Hematopoietic multipotent progenitor cell treated with erythropoietin and hydrocortisone succinate and interleukin-3 and kit ligand, for 4 days (in vitro differentiated cells): Measurements from ENCODE around the gene UBP1.
"Not testable (repeated sequence)": the region's sequence is repeated elsewhere in the genome, so short reads cannot be mapped to it uniquely, and the experiment has no call there.

ENCODE experiments used
- DNase-seq: peaks from one replicate; pipeline ENCODE4 v3.0.0-alpha.2; 2015

Gene UBP1

DNA sequence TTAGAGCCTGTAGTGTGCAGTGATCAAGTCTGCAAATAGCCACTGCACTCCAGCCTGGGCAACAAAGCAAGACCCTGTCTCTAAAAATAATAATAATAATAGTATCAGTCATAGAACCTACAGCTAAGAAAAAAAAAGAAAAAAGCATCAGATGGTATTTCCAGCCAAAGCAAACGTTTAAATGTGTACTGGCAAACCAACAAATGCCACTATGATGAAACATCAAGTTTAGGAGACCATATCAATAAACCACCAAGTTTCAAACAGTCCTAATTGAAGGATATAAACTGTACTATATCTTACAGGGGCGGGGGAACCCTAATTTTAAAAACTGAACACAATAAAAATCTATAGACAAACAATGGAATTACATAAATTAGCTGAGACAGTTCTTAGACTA lies 6.4 kb downstream of the UBP1 start:
- DNase-seq = no peak

DNA sequence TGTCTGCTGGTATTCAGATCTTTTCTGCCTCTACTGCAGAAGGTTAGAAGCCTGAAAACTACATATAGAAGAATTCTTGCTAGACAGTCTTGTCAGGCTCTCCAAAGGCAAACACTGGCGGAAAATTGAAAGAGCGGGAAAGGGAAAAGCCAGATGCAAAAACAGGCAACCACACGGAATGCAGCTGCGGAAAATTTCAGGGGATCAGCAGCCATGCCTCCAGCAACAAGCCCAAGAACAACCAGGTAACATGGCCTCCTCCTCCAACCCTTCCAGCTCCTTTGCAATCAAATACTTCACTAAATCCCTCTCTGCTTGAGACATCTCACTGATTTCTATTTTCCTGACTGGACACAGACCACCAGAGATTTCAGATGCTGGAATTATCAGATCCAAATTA lies 9.6 kb downstream of the UBP1 start:
- DNase-seq = no peak

DNA sequence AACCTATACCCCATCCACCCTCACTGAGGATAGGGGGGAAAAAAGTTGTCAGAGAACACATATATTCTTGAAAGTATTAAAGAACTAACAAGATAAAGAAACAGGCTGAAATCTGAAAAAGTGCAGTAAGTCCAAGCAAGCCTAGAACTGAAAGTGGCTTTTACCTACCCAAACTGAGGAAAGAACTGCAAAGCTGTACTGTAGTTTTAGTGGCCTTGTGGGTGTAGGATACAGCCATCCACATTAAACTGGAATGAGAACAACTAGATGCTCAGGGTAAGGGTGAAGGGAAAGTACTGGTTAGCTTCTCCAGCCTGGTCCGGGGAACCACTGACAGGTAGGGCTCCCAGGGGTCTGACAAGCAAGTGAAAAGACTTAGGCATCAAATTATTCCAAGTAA lies 10.1 kb downstream of the UBP1 start:
- no peak for DNase-seq

DNA sequence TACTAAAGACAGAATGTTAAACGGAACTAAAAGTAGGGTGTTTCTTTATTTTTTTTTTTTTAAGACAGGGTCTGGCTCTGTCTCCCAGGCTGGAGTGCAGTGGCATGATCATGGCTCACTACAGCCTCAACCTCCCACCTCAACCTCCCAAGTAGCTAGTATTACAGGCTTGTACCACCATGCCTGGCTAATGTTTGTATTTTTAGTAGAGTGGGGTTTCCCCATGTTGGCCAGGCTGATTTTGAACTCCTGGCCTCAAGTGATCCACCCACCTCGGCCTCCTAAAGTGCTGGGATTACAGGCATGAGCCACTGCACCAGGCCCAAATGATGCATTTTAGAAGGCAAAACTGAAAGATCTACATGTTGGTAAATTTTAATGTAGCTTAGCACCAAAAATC lies 10.9 kb downstream of the UBP1 start:
- not testable (repeated sequence) for DNase-seq

DNA sequence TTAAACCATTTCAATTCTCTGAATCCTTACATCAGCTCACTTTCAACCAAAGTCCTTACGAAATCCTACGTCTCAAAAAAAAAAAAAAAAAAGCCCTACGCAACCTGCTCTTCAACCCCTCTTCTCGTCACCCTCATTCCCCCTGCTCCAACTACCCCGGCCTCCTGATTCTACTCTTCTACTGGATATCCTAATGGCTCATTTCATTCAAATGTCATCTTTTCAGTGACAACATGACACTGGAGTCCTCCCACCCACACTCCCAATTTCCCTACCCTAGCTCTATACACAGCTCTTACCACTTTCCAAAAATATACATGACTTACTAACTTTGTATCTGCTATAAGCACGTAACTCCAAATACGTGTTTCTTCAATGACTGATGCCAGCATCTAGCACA lies 11.5 kb downstream of the UBP1 start:
- DNase-seq = peak; percentile 28

DNA sequence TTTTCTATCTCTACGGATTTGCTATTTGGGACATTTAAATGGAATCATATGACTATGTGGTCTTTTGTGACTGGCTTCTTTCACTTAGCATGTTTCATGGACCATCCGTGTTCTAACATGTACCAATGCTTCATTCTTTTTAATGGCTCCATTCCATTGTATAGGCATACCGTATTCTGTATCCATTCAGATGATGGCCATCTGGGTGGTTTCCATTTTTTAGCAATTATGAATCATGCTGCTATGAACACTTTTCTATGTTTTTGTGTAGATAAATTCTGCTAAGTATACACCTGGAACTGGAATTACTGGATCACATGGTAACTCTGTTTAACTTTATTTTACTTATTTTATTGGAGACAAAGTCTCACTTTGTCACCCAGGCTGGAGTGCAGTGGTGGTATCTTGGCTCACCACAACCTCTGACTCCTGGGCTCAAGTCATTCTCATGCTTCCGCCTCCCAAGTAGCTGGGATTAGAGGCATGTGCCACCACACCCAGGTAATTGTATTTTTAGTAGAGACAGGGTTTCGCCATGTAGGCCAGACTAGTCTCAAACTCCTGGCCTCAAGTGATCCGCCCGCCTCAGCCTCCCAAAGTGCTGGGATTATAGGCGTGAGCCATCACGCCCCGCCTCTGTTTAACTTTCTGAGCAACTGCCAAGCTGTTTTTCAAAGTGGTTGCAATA lies 13.4 kb downstream of the UBP1 start:
- no peak for DNase-seq

DNA sequence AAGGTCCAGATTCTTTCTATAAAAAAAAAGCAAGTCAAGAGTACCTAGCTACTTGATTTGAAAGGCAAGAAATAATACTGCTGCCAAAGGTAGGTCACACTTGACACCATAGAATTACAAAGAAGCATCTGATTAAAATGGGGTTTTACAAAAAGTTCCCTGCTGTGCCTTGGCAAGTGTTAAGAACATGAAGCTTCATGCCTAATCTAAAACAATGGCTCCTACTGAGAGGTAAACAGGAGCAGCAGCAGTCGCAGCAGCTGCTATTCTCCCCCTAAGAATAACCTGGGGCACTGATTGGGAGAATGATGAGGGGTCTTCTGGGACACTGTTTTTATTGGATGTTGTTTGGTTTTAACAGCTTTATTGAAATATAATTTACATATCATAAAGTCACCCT lies 14.1 kb downstream of the UBP1 start:
- no peak for DNase-seq

DNA sequence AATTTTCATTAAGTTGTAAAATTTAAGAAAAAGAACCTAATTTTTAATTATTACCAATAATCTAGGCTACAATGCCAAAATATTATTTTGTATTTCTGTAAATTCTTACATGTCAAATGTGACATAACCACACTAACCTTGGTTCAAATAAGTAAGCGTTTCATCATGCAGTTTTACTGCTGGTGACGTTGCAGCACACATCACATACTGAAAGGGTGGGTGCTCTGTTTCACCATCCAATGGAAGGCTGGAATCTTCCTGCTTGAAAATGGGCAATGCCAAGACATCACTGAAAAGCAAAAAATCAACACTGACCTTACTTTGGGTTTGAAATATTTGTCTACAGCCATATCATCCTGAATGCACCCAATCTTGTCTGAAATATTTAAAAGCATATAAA lies 14.8 kb downstream of the UBP1 start:
- DNase-seq = no peak

DNA sequence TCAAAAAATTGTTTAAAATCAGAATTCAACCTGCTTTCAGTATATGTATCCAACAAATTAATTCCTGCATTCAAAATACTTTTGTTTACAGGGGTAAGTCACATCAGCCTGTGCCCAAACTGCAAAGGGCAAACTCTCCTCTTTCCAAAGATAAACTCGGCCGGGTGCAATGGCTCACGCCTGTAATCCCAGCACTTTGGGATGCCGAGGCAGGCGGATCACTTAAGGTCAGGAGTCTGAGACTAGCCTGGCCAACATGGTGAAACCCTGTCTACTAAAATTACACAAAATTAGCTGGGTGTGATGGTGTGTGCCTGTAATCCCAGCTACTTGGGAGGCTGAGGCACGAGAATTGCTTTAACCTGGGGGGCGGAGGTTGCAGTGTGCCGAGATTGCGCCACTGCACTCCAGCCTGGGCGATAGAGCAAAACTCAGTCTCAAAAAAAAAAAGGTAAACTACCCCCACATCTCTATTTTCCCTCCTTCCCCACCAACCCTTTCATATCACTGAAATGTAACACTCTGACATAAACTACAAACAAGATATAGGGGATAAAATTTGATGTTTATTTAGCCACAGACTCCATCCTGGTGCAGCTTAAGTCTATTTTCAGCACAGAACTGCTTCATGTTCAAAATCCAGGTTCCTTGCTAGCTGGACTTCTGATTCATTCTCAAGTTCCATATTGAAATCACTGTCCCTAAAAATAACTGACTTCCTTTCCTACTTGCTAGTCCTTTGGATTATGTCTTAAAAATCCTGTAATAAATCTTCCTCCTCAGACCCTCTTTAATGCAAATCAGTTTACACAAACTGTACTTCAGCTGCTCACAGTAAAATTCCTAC lies 15.4 kb downstream of the UBP1 start:
- DNase-seq = no peak

DNA sequence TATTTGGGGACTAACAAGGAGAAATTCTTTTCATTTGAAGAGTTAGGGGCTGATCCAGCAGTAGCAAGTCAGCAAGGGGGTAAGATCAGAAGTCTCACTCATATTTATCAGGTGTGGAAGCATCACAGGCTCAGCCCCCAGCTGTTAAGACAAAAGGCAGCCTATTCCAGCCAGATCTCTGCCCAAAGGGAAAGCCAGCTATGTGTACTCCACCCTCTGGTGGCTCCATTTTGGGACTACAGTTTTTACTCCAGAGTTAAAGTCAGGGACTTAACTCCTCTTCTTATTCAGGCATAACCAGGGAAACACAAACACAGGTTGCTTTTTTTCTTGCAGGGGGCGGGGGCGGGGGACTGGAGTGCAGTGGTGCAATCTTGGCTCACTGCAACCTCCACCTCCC lies 19.2 kb downstream of the UBP1 start:
- DNase-seq = peak; percentile 18

DNA sequence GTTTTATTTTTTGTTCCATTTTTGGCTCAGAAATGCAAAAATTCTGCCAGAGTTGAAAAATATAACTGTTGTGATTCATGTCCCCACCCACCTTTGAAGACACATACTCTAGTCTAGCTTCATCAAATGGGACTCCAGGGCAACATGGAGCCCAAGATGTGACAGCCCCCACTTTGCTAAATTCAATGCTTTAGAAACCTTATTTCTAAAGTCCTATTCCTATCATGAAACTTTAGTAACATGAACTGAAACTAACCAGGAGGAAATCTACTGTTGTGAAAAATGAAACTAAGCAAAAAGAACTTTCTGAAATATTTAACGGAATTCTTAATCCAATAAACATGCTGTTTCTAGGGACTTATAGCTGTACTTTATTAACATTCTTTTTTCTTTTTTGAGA lies 20.3 kb downstream of the UBP1 start:
- no peak for DNase-seq

DNA sequence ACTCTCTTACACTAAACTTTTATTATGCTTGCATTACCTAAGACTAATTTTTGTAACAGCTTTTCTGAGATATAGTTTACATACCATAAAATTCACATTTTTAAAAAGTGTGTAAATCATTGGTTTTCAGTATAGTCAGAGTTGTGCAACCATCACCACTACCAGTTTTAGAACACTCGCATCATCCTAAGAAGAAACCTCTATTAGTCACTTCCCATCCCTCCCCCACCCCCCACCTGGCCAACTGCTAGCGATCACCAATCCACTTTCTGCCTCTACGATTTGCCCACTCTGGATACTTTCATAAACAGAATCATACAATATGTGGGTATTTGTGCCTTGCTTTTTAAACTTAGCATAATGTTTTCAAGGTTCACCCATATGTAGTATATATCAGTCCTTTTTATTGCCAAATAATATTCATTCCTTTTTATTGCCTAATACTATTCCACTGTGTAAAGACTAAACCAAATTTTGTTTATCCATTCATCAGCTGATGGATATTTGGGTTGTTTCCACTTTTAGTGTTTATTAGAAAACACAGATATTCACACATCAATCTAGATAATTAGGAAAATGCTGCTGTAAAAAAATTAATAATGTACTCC lies 23.0 kb downstream of the UBP1 start:
- no peak for DNase-seq

DNA sequence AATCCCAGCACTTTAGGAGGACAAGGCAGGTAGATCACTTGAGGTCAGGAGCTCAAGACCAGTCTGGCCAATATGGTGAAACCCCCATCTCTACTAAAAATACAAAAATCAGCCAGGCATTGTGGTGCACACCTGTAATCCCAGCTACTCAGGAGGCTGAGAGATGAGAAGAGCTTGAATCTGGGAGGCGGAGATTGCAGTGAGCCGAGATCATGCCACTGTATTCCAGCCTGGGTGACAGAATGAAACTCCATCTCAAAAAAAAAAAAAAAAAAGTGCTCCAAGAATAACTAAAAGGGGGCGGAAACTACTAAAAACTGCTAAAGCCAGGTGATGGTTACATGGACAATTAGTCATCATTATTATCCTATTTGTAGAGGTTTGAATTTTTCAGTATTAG lies 29.4 kb downstream of the UBP1 start:
- not testable (repeated sequence) for DNase-seq

DNA sequence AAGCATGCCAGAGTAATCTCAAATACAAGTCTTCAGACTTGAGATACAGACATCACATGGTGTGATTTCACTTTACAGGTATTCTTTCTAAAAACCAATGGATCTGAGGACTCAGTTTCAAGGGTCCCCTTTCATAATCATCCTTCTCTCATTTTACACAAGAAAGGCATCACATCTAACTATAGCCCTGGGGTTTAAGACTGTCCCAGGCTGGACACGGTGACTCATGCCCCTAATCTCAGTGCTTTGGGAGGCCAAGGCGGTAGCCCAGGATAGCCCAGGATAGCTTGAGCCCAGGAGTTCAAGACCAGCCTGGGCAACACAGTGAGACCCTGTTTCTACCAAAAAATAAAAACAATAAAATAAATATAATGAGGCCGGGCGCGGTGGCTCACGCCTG lies 36.4 kb downstream of the UBP1 start:
- DNase-seq = no peak

DNA sequence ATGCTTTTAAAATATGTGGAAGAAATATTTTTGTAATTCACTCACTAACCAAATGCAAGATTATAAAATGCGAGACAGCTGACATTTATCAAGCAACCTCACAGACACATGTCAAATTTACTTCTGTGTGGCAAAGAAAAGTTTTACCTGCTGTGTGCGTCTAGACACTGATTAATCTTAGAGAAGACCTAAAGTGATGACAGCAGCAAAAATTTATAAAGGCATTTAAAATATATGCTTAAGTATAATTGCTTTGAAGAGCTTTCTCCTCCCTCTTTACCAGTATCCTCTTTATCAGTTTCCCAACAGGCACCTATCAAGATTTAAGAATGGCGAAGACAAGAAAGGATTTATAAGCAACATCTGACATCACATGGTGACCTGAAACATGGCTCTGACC lies 37.3 kb downstream of the UBP1 start:
- DNase-seq = no peak

DNA sequence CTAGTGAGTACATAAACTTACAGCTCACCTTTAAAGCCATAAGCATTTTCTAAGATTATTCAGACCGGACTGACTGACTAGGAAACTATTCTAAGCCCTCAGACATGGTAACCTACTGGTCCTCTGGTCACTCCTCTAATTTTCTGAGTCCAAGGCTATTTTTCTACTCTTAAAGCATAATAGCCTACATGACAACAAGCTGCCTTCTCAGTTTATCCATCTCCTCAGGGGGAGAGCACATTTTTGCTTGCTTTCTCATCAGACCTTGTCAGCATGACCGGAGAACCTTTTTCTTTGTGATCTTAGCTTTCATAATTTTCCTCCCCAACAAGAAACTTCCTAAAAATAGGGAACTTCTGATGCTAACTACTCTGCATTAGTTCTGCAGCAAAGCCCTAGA lies 38.4 kb downstream of the UBP1 start:
- no peak for DNase-seq

DNA sequence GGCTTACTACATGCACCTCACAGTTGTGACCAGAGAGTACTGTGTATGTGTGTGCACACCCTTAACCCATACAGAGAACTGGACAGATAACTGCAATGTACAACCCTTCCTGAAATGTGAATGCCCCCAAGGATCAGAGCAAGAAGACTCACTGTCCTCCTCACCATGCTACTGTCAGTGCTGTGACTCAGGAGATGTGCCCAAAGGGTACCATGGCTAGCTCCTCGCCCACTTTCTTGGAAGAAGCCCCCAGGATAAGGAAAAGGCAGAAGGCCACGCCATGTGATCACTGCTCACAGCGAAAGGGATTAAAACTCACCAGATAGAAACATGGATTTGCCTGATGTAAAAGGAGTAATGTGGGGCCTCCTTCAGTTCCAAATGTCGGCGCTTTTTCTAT lies 41.8 kb downstream of the UBP1 start:
- DNase-seq = no peak

DNA sequence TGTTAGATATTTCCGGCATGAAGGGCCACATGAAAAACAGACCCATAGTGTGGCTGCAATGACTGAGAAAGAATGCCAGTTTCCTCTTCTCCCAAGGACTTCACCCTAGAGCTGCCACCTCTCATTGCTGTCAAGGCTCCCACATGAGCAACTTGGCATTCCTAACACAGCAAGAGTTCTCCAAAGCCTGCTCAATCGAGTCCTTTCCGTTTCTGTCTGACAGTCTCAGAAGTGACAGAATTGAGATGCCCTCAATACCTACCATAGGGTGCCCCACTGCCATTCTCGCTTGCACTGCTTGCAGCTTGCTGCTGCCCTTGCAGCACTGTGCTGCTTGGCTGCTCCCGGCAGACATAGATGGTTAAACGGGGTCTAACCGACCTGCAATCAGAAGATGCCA lies 44.3 kb downstream of the UBP1 start:
- no peak for DNase-seq

DNA sequence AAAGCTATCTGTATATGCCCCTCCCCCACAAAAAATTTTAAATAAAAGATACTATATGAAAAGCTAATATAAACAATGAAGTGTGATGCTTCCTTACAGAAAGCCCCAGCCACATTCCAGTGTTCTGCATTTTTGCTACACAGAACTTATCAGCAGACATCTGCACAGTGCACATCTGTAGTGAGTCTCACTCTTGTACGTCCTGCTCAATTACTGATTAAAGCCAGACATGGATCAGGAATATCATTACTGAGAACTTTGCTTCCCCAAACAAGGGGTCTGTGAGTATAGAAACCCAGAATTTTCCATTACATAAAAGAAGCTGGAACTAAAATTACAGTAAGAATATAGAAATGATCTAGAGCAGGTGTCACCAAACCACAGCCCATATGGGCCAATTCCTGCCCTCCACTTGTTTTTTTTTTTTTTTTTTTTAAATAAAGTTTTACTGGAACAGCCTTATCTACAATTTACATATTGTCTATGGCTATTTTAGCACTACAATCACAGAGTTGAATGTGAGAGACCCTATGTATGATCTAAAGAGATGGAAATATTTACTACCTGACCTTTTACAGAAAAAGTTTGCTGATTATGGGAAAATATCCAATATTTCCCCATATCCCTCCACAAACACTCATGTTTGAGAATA lies 45.7 kb downstream of the UBP1 start:
- DNase-seq = peak; percentile 17

DNA sequence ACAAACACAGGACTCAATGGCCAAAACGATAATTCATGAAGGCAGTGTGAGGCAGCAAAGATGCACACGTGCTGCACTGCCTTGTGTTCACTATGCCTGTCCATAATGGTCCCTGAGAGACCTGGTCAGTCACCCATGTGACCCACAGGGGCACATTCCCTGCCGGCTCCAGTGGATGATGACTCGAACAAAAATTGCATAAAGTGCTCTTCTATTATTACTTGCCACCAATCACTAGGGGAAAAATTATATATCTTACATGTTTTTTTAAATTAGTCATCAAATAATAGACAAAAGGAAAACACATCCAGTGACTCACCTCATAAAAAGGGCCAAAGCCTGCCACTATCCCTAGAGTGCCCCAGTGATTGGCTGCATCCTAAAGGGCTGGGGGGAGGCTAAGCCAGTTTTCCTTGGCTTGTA lies 47.5 kb downstream of the UBP1 start:
- DNase-seq = no peak

DNA sequence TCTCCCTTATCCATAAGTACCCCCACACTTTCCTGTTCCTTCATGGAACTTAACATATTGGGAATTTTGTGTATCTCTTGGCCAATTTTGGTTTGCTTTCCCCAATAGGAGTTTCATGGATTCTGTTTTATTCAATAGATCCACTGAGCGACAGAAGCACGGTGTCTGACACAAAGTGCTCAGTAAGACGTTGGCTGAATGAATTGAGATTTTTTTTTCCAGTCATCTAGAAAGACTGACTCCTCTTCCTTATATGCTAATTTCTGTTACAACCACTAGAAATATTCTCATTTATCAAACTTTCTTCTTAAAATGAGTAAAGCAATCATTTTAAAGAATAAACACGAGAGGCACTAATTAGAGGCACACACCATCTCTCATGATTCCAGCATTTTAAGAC lies 48.1 kb downstream of the UBP1 start:
- DNase-seq = no peak

DNA sequence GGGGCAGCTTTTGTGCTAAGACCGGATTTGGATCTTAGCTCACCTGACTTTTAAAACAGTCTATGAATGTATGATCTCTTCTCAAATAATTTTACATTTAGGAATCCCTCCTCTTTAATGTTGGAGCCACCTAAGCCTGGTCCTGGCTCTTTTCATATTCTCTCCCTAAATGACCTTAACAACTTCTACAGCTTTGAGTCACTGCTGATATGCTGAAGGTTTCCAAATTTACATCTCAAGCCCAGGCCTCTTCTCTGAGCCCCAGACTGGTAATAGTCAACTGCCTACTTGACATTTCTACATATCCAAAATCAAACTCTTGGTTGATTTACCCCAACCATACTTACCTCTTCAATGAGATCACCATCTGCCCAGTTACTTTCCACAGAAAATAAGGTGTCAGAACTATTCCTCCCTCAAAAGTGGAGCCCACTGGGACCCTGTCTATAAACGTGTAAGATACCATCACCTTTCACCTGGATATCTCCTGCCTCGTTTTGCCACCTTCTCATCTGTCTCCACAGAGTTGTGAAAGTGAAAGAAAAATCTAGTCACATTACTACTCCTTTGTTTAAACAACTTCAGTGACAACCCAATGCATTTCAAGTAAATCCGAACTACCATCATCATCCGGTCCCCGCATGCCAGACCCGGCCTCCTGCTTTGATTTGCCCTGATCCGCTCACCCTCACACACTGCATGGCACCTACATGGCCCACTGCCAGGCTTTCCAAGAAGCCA lies 48.8 kb downstream of the UBP1 start:
- no peak for DNase-seq

DNA sequence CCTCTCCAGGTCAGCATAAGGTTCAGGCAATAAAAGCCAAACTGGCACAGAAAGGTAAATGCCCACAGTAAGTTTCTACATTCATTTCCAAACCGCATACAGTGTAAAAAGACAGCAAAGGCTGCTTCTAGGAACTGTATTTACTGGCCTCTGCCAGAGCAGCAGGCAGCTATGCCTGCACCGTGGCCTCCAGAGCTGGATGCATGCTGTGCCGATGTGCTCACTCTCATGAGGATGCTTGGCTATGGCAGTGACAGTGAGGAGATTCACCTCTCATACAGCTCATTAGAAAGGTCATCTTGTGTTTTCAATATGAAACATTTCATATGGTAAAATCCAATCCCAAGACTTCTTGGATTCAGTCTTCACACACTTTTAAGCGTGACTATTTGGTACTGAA lies 50.3 kb downstream of the UBP1 start:
- DNase-seq = no peak
